Epidermal melanocyte (primary cell): Measurements from ENCODE around the gene KMT2E.
A peak's percentile ranks its signal among the peaks of the same experiment; 100 is the strongest.
"Not testable (repeated sequence)": the region's sequence is repeated elsewhere in the genome, so short reads cannot be mapped to it uniquely, and the experiment has no call there.

Experiments
- DNase-seq: peaks from one replicate; pipeline ENCODE4 v3.0.0; 2011; ENCODE audit warnings: low spot score; ENCODE audit not compliant: insufficient read length

The KMT2E gene, protein sequence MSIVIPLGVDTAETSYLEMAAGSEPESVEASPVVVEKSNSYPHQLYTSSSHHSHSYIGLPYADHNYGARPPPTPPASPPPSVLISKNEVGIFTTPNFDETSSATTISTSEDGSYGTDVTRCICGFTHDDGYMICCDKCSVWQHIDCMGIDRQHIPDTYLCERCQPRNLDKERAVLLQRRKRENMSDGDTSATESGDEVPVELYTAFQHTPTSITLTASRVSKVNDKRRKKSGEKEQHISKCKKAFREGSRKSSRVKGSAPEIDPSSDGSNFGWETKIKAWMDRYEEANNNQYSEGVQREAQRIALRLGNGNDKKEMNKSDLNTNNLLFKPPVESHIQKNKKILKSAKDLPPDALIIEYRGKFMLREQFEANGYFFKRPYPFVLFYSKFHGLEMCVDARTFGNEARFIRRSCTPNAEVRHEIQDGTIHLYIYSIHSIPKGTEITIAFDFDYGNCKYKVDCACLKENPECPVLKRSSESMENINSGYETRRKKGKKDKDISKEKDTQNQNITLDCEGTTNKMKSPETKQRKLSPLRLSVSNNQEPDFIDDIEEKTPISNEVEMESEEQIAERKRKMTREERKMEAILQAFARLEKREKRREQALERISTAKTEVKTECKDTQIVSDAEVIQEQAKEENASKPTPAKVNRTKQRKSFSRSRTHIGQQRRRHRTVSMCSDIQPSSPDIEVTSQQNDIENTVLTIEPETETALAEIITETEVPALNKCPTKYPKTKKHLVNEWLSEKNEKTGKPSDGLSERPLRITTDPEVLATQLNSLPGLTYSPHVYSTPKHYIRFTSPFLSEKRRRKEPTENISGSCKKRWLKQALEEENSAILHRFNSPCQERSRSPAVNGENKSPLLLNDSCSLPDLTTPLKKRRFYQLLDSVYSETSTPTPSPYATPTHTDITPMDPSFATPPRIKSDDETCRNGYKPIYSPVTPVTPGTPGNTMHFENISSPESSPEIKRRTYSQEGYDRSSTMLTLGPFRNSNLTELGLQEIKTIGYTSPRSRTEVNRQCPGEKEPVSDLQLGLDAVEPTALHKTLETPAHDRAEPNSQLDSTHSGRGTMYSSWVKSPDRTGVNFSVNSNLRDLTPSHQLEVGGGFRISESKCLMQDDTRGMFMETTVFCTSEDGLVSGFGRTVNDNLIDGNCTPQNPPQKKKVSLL (N-terminal part only)

GRCh38 chr7:105013816-105014692 is at the start of gene KMT2E:
KMT2E (plus strand) TSS chr7:105014205; CDS start chr7:105040953, 26,748 bp downstream.
- DNase-seq: no peak

GRCh38 chr7:104964626-104965236 is 49.3 kb upstream of the KMT2E start:
- DNase-seq: no peak

- no peak for DNase-seq
These were observed 48.0 kb upstream of the KMT2E start for GRCh38 chr7:104966022-104966421.

GRCh38 chr7:104967088-104967487 is 46.9 kb upstream of the KMT2E start:
- no peak for DNase-seq

- no peak for DNase-seq
These were observed 46.4 kb upstream of the KMT2E start for GRCh38 chr7:104967595-104967994.

DNA sequence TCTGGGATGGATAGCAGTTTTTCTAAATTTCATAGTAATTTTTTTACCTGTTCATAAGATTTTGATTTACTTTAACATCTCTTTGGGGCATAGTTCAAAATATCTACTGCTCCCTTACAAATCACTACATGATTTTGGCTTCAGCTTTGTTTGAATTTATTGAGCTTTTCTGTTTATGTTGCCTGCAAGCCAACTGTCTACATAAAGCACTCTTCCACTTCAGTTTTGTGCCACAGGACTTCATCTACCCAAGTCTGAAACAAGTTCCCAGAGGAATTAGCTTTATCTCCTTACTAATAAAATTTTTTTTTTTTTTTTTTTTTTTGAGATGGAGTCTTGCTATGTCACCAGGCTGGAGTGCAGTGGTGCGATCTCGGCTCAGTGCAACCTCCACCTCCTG is 45.4 kb upstream of the KMT2E start:
- DNase-seq: no peak

GRCh38 chr7:104969183-104969582 is 44.8 kb upstream of the KMT2E start:
- DNase-seq: no peak

DNA sequence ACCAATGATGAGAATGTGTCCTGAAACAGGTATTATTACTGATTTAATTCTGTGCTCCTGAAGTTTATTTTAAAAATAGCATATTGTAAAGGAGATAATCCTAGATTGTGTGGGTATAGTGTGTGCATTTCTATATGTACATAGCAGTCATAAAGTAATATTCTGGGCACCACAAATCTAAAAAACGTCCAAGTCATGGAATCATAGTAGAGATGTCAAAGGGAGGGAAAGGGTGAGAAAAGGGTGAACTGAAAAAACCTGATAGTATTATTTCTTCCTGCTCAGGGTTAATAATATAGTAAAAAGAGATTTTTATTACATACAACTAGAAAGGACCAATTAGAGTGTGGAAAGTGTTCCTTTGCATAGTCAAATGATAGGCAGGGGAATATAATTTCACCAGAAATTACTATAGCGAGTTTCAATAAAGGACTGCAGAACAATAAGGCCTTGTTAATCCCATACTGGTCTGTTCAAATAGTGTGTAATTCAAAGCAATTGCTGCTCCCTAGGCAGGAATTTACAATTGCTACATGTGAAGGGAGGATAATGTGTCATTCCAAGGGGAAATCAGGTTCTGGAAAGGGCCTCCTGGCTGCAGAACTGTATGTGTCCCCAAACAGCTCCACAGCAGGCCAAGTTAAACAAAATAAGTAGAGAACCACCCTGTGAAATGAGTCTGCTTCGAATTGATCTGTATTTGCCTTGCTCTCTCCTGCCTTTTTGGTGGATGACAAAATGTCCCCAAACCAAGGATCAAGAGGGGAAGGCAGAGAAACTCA is 42.5 kb upstream of the KMT2E start:
- no peak for DNase-seq

DNA sequence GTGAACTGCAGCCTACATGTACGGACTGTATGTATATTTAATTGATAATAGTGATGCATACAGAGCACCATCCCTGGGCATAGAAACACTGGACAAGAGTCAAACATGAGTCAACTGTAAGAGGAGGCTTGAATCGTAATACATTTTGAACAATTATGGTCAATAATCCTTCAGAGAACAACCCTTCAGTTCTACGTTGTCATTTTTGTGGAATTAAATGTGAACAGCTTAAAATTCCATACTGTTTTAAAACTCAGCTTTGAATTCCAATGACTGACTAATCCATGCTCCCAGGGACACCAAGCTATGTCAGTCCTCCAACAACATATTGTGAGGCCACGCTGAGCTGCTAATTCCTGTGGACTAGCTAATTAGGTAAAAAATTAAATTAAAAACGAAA is 41.5 kb upstream of the KMT2E start:
- no peak for DNase-seq

GRCh38 chr7:104973227-104973626 is 40.8 kb upstream of the KMT2E start:
- DNase-seq: no peak

DNA sequence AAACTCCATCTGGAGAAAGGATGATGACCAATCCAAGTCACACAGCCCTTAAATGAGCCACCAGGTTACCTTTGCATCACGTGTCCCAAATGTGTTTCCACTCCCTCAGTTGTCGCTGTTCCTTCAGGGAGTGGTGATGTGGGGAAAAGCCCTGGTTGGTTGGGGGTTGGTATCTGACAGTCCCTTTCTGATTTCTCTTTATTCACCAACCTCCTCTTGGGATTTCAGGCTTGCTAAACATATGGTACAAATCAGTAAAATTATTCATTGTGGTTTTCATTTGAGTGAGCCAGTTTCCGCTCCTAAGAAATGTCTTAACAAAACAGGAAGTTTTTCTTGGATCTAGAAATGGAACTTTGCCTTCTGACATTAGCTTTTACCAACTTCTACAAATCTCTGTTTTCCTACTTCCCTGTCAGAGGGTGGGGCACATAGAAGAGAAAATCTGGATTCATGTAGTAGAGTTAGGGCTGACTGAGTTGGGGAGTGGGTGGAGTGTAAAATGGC is 40.0 kb upstream of the KMT2E start:
- DNase-seq: peak; percentile 42

GRCh38 chr7:104975553-104975952 is 38.5 kb upstream of the KMT2E start:
- not testable (repeated sequence) for DNase-seq

- DNase-seq: no peak
These were observed 36.9 kb upstream of the KMT2E start for GRCh38 chr7:104976966-104977636.

DNA sequence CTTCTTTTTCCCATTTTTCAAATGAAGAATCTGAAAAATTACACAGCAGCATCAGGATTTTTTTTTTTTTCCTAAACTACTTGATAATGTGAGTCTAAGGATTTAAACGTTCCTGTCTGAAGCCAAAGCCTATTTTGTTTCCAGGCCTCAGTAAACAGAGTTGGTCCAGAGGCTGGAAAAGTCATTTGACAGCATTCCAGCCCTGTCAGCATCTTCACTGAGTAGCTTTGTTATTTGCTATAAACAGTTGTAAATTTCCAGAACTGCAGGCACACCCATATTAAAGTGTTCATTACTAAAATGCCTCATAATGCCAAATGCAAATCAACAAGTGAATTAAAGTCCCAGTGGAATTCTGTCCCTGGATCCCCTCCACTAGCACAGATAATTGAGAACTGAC is 35.5 kb upstream of the KMT2E start:
- no peak for DNase-seq

- DNase-seq: no peak
These were observed 34.7 kb upstream of the KMT2E start for GRCh38 chr7:104979167-104979841.

GRCh38 chr7:104980440-104980839 is 33.6 kb upstream of the KMT2E start:
- no peak for DNase-seq

DNA sequence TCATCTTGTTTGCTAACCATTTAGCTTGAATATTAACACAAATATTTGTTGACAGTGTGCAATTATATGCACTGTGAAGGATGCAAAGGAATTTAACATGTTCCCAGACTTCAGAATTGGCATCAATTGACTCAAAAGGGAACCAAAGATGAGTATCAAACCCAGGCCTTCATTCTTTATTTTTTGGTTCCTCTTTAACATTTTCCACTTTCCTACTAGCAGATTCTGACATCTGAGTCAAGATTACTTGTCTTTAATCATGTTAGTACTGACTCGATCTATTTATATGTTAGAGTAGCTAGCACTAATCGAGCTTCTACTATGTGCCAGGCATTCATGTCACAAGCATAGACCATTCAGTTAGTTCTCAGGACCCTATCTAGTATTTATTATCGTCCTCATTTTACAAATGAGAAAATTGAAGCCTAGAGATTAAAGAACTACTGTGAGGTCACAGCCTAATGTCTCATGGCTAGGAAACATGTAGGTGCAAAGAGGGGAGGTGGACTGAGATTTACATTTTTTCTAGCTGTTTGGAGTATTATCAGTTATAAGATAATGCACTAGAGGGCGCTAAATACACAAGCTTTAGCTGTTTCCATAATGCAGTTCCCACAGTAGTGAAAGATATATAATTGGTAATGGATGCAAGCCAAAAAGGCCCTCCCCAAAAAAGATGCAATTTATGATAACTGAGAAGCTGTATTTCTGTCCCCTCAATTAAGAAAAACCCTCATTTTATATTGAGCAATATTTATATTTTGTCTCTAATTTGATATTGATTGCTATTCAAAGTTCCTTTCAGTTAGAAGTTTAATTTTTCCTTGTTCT is 32.9 kb upstream of the KMT2E start:
- no peak for DNase-seq
